Epithelial cell of prostate (primary cell): ENCODE data around the gene DNAH1.

ENCODE experiments used
- DNase-seq: peaks from one replicate; pipeline ENCODE4 v3.0.0-alpha.2; 2011; ENCODE audit warnings: low read depth, low spot score
- H3K27ac ChIP-seq: fragments of 450-650 bp; 2 replicates; pipeline ENCODE4 v1.5.1; 2017; ENCODE audit warnings: mild to moderate bottlenecking

The DNAH1 gene

DNA sequence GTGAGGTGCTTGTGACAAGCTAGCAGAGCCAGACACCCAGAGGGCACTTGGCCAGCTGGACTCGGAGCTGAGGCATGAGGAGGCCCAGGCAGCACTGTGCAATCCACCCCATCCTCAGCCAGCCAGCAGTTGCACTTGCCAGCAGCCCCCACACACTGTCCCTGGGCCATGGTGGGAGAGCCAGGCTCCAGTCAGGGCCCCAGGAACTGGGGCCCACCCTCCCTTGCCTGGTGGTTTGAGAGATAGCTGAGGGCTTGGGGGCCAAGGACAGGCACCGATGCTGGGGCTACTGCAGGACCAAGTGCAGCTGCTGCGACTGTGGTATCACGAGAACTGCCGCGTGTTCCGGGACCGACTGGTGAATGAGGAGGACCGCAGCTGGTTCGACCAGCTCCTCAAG lies 63.5 kb downstream of the DNAH1 start:
- H3K27ac ChIP-seq, result no peak overlapping the region
- DNase-seq, result no peak

DNA sequence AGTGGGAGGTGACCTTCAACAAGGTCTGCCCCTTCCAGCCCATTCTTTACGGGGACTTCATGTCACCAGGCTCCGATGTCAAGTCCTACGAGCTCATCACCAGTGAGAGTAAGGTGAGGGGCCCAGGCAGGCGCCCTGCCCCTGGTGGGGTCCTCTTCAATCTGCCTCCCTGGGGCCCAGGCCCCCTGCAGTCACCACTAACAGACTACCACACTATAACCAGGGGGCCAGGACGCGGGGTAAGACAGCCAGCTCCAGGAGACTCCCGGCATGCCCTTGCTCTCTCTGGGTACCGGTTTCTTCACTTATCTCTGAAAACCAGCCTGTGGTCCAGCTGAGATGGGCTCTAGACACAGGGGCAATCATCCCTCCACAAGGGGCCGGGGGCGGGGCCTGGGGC lies 63.9 kb downstream of the DNAH1 start:
- no peak for DNase-seq
- H3K27ac ChIP-seq, result no peak overlapping the region

DNA sequence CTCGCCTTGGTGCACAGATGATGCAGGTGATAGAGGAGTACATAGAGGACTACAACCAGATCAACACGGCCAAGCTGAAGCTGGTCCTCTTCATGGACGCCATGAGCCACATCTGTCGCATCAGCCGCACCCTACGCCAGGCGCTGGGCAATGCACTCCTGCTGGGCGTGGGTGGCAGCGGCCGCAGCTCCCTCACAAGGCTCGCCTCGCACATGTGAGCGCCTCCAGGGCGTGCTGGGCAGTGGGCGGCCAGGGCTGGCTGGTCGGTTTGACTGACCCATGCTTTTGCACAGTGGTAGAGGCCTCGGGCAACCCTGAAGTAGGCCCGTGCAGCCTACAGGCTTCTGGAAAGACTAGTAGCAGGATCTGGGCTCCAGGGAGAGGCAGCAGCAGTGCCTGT lies 65.5 kb downstream of the DNAH1 start:
- H3K27ac ChIP-seq, result no peak overlapping the region
- no peak for DNase-seq

DNA sequence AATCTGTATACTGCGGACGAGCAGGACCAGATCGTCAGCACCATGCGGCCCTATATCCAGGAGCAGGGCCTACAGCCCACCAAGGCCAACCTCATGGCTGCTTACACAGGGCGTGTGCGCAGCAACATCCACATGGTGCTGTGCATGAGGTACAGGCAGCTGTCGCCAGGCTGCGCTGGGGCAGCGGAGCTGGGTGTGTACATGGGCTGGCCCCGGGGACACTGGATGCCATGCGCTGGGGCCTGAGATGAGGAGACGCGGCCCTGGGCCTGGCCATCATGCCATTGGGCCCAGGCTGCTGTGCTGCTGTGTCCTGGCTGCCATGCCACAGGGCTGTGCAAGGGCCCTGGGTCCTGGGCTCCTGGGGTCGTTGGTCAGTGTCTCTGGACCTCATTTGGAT lies 67.3 kb downstream of the DNAH1 start:
- no peak for DNase-seq
- H3K27ac ChIP-seq, result no peak overlapping the region

DNA sequence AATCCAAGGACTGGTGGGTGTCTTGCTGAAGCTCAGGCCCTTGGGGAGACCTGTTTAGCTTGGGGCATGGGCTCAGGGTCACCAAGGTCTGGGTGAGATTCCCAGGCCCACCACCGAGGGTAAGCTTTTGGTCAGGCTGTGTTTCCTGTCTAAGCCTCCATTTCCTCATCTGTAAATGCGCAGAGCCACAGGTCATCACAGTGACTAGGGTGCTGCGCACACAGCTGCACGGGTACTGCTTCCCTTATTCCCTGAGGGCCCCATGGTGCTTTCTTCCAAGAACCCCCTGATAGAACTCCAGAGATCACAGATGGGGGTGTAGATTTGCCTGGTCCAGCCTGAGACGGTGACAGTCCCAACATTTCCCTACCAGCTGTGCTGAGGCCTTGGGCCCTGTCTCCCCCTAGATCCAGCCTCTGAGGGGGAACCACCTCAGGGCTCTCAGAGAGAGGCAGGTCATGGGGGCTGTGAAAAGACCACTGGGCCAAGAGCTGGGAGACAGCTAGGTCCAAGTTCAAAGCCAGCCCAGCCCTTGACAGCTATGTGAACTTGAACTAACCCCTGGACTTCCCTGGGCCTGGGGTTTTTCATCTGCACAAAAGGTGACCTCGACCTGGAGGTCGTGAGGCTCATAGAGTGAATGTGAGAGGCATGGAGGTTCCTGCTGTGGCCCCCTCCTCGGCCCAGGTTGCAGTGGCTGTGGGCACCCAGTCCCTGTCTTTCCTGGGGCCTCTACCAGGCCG lies 68.1 kb downstream of the DNAH1 start:
- no peak for DNase-seq
- no peak overlapping the region for H3K27ac ChIP-seq

DNA sequence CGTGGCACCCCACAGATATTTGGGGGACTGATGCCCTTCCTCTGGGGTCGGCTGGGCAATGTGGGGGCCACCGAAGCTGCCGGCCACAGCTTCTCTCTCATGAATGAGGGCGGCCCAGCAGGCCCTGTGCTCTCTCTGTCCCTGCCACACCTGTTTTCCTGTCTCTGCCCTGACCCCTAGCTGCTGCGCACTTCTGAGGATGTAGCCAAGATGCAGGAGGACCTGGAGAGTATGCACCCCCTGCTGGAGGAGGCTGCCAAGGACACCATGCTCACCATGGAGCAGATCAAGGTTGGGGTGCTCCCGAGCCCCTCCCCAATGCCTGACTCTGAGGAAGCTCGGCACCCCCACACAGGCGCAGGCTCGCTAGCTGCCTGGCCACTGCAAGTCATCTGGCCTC lies 69.0 kb downstream of the DNAH1 start:
- no peak overlapping the region for H3K27ac ChIP-seq
- DNase-seq, result no peak

DNA sequence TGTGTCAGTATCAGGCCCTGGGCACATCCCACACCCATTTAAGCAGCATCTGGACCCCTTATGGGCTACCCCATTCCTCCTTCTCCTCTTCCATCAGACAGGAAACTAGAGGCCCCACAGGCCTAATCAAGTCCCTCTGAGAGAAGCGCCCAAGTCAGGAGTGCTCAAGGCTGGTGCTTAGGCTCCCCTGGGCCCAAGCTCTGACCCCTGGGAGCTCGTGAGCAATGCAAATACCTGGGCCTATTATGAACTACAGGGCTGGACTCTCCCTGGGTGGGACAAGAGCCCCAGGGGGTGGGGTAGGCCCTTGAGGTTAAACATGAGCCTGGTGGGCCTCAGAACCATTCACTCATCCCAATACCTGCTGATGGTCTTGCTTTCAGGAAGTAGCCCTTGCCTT lies 71.4 kb downstream of the DNAH1 start:
- DNase-seq, result no peak
- no peak overlapping the region for H3K27ac ChIP-seq

DNA sequence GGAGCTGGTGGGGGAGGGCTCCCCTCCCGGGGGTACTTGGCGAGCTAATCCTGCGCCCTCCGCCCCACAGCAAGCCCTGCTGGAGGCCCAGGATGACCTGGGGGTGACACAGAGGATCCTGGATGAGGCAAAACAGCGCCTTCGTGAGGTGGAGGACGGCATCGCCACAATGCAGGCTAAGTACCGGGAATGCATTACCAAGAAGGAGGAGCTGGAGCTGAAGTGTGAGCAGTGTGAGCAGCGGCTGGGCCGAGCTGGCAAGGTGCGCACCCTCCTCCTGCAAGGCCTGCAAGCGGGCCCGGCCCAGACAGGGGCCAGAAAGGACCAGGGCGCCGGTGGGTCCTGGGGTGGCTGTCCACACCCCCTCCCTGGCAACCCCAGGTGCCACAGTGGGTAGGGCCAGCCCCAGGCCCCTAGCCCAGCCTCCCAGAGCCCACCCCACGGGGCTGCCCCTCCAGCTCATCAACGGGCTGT lies 72.3 kb downstream of the DNAH1 start:
- no peak for DNase-seq
- H3K27ac ChIP-seq, result no peak overlapping the region

DNA sequence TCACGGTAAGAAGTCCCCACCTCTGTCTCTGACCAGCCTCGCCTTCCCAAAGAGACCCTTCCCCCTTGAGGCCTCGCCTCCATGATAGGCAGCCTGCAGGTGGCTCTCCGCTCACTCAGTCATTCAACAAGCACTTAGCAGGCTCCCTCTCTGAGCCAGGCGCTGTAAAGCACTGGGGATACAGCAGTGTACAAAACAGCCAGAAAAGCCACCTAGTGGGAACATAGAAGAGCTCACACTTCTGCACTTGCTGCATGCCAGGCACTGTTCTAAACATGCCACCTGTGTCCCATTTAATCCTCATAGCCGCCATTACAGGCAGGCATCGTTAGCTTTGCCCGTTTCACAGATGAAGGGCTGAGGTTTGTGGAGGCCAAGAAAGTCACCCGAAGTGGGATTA lies 72.8 kb downstream of the DNAH1 start:
- H3K27ac ChIP-seq, result no peak overlapping the region

DNA sequence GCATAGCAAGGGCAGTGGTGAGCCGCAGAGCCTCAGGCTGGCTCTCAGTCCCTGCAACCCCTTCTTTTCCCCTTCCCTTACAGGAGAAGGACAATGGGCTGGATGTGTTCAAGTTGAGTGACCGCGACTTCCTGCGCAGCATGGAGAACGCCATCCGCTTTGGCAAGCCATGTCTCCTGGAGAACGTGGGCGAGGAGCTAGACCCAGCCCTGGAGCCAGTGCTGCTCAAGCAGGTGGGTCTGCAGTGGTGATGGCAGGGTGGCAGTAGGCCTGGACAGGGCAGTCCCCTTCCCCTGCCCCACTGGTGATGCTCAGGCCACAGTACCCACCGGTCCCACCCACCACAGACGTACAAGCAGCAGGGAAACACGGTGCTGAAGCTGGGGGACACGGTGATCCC lies 75.0 kb downstream of the DNAH1 start:
- DNase-seq, result no peak
- no peak overlapping the region for H3K27ac ChIP-seq

More for the DNA sequence above, 72.8 kb downstream of the DNAH1 start:
- no peak for DNase-seq

DNA sequence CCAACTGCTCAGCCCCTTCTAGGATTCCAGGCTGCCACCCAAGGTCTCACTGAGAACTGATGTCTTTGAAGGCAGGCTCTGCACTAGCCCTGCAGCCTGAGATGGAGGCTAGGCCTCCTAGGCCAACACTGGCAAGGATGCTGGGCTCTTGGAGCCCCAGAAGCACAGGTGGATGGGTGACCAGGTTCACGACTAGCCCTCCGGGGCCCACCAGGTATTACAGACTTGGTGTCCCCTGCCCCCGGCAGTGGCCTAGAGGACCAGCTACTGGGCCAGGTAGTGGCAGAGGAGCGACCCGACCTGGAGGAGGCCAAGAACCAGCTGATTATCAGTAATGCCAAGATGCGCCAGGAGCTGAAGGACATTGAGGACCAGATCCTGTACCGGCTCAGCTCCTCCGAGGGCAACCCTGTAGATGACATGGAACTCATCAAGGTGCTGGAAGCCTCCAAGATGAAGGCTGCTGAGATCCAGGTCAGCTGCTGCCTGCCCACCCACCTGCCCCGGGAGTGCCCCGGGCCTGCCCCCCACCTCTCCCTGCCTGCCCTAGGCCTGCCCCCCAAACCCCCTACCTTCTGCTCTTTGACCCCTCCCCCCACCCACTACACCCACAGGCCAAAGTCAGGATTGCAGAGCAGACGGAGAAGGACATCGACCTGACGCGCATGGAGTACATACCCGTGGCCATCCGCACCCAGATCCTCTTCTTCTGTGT lies 76.3 kb downstream of the DNAH1 start:
- no peak overlapping the region for H3K27ac ChIP-seq
- no peak for DNase-seq

DNA sequence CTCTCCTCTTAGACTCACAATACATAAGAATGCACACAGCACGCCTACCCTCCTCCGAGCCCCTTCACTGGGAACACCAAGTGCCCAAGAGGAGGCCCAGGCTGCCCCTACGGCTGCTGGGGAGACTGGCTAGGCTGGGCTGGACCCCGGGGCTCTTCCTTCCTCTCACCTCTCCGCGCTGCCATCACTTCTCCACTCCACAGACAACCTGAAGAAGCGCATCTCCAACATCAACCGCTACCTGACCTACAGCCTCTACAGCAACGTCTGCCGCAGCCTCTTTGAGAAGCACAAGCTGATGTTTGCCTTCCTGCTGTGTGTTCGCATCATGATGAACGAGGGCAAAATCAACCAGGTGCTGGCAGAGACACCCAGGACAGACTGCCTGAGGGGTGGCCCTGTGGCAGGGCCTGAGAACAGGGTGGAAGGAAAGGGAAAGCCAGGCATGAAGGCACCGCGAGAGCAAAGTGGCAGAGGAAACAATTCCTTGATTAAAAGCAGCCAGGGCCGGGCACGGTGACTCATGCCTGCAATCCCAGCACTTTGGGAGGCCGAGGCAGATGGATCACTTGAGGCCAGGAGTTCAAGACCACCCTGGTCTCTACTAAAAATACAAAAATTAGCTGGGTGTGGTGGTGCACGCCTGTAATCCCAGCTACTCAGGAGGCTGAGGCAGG lies 77.2 kb downstream of the DNAH1 start:
- no peak overlapping the region for H3K27ac ChIP-seq
- DNase-seq, result no peak

DNA sequence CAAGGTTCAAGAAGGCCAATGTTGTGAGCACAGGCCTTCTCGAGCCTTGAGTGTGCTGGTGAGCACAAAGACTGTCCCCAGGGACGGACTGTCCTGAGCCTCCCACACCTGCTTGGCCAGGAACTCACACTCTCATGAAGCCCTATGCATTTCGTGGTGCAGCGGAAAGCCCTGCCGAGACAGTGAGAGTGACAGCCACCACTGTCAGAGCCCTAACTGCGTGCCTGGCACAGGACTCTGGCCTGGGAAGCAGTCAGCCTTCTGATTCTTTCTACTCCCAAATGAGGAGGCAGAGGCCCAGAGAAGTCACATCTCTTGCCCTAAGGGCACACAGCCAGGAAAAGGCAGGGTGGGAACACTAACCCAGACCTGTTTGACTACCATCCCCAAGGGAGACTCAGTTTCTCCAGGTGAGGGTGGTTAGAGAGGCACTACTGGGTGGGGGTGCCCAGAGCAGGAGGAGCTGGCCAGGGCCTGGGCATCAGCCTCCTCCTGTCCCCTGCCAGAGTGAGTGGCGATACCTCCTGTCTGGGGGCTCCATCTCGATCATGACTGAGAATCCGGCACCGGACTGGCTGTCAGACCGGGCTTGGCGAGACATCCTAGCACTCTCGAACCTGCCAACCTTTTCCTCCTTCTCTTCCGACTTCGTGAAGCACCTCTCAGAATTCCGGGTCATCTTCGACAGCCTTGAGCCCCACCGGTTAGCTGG lies 78.0 kb downstream of the DNAH1 start:
- no peak overlapping the region for H3K27ac ChIP-seq
- no peak for DNase-seq

DNA sequence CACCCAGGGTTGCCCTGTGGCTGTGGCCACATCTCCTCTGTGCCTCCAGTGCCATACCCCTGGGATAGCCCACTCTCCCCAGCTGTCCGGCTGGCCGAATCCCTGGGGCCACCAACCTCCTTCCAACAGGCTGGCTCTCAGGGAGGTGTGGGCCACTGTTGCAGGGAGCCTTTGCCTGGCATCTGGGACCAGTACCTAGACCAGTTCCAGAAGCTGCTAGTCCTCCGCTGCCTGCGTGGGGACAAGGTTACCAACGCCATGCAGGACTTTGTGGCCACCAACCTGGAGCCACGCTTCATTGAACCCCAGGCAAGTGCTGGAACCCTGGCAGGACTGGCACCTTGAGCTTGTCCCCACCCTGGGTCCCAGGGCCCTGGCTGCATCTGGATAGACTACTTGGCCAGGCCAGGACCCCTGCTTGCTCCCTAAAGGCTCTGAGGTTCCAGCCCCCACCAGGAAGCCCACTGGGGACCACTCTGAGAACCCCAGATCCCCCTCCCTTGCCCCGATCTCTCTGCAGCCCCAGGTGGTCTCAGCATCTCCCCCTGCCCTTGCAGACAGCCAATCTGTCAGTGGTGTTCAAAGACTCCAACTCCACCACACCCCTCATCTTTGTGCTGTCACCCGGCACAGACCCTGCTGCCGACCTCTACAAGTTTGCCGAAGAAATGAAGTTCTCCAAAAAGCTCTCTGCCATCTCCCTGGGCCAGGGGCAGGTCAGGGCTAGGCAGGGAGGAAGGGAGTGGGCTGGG lies 78.8 kb downstream of the DNAH1 start:
- no peak for DNase-seq

DNA sequence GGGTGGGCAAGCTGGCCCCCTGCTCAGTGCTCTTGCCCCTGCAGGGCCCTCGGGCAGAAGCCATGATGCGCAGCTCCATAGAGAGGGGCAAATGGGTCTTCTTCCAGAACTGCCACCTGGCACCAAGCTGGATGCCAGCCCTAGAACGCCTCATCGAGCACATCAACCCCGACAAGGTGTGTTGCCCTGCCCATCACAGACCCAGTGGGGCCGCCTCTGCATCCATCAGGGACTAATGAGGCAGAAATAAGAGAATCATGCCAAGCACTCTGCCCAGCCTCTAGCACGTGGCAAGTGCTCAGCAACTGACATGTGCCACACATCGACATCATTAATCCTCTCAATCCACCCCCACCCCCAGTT lies 79.4 kb downstream of the DNAH1 start:
- no peak for DNase-seq
- no peak overlapping the region for H3K27ac ChIP-seq

More for the DNA sequence above, 78.8 kb downstream of the DNAH1 start:
- no peak overlapping the region for H3K27ac ChIP-seq

DNA sequence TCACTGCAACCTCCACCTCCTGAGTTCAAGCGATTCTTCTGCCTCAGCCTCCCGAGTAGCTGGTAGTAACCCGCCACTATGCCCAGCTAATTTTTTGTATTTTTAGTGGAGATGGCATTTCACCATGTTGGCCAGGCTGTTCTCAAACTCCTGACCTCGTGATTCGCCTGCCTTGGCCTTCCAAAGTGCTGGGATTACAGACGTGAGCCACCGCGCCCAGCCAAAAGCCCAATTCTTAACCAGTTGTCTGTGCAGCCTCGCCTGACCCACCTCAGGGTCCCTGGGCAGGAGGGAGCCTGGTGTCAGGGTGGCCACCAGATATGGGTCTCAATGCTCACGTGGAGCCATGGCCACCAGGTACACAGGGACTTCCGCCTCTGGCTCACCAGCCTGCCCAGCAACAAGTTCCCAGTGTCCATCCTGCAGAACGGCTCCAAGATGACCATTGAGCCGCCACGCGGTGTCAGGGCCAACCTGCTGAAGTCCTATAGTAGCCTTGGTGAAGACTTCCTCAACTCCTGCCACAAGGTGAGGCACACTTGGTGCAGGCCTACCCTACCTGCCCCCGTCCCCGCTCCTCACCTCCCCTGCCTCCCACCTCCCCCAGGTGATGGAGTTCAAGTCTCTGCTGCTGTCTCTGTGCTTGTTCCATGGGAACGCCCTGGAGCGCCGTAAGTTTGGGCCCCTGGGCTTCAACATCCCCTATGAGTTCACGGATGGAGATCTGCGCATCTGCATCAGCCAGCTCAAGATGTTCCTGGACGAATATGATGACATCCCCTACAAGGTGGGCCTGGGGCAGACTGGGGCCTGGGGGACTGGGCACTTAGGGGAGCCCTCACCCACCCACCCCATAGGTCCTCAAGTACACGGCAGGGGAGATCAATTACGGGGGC lies 80.1 kb downstream of the DNAH1 start:
- no peak for DNase-seq

DNA sequence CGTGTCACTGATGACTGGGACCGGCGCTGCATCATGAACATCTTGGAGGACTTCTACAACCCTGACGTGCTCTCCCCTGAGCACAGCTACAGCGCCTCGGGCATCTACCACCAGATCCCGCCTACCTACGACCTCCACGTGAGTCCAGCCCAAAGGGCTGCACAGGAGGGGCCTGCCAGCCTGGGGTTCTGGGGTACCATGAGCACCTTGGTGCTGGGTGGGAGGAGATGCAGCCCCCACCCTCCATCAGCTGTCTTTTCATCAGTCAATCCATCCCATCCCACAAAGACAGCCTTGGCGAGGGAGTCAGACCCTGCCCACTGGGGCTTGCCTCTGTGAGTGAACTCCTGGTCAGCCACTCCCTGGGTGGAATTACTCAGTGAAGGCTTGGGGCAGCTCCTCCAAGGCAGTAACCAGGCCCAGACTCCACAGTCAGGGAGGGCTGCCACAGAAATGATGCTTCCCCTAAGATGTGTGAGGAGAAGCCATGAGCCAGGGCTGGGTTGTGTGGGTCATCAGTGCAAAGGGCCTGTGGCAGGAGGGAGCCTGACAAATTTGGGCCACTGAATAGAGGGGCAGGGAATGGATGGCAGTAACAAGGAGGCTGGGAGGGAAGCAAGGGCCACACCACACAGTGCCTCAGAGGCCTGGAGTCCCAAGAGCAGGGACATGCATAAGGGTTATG lies 80.9 kb downstream of the DNAH1 start:
- H3K27ac ChIP-seq, result no peak overlapping the region
- no peak for DNase-seq

More for the DNA sequence above, 80.1 kb downstream of the DNAH1 start:
- H3K27ac ChIP-seq, result no peak overlapping the region

DNA sequence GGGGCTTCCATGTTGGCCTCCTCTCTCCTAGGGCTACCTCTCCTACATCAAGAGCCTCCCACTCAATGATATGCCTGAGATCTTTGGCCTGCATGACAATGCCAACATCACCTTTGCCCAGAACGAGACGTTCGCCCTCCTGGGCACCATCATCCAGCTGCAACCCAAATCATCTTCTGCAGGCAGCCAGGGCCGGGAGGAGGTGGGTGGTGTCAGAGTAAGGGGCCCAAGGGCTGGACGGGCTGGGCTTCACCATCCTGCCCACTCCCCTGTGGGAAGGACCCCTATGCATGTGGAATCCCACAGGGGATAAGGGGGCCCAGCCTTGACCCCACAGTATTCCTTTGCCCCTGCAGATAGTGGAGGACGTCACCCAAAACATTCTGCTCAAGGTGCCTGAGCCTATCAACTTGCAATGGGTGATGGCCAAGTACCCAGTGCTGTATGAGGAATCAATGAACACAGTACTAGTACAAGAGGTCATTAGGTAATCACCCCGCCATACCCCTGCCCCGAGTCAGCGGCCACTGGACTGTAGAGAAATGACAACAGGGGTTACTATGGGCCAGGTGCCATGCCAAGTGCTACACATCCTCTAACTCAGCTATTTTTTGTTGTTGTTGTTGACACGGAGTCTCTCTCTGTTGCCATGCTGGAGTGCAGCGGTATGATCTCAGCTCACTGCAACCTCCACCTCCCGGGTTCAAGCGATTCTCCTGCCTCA lies 81.7 kb downstream of the DNAH1 start:
- DNase-seq, result no peak
- H3K27ac ChIP-seq, result no peak overlapping the region
